NCI-H2029 (cell line): ENCODE data around the gene KIAA1614.
"Not testable (repeated sequence)": the region's sequence is repeated elsewhere in the genome, so short reads cannot be mapped to it uniquely, and the experiment has no call there.

Experiments
- DNase-seq: peaks from one replicate; lab custom pipeline; 2025; lab: John Stamatoyannopoulos, UW

The KIAA1614 gene

GRCh38 chr1:180961622-180962021 is 48.9 kb downstream of the KIAA1614 start:
- DNase-seq, result no peak

GRCh38 chr1:180962178-180962577 is 49.5 kb downstream of the KIAA1614 start:
- no peak for DNase-seq

GRCh38 chr1:180964056-180964455 is 51.4 kb downstream of the KIAA1614 start:
- DNase-seq, result no peak

- DNase-seq, result peak; percentile 18
These were observed 51.9 kb downstream of the KIAA1614 start for GRCh38 chr1:180964595-180964994.

- no peak for DNase-seq
These were observed 53.6 kb downstream of the KIAA1614 start for GRCh38 chr1:180966312-180966711.

GRCh38 chr1:180966744-180967536 is 54.2 kb downstream of the KIAA1614 start:
- no peak for DNase-seq

GRCh38 chr1:180967558-180967957 is 54.9 kb downstream of the KIAA1614 start:
- DNase-seq, result no peak

- not testable (repeated sequence) for DNase-seq
These were observed 56.1 kb downstream of the KIAA1614 start for GRCh38 chr1:180968834-180969233.

- no peak for DNase-seq
These were observed 56.7 kb downstream of the KIAA1614 start for GRCh38 chr1:180969434-180969833.

- DNase-seq, result no peak
These were observed 57.8 kb downstream of the KIAA1614 start for GRCh38 chr1:180970333-180971079.

- no peak for DNase-seq
These were observed 58.7 kb downstream of the KIAA1614 start for GRCh38 chr1:180971273-180971997.

- no peak for DNase-seq
These were observed 60.7 kb downstream of the KIAA1614 start for GRCh38 chr1:180973369-180973768.

- no peak for DNase-seq
These were observed 61.5 kb downstream of the KIAA1614 start for GRCh38 chr1:180974236-180974635.

GRCh38 chr1:180975551-180975950 is 62.9 kb downstream of the KIAA1614 start:
- no peak for DNase-seq

GRCh38 chr1:180976191-180976590 is 63.5 kb downstream of the KIAA1614 start:
- DNase-seq, result no peak

GRCh38 chr1:180976732-180977357 is 64.1 kb downstream of the KIAA1614 start:
- DNase-seq, result no peak

GRCh38 chr1:180981596-180982387 is 69.1 kb downstream of the KIAA1614 start:
- DNase-seq, result no peak

GRCh38 chr1:180982422-180982821 is 69.7 kb downstream of the KIAA1614 start:
- no peak for DNase-seq

GRCh38 chr1:180988253-180988752 is 75.6 kb downstream of the KIAA1614 start:
- DNase-seq, result peak; percentile 58

- DNase-seq, result no peak
These were observed 81.6 kb downstream of the KIAA1614 start for GRCh38 chr1:180994262-180994661.

- no peak for DNase-seq
These were observed 85.3 kb downstream of the KIAA1614 start for GRCh38 chr1:180997843-180998504.
